SJSA1 (cell line): ENCODE data around the gene CSMD2. TPM values are rescaled to one million over a fixed set of nuclear protein-coding genes. Genes with fewer than 3 reads are reported as not detected.
"Not testable (repeated sequence)": the region's sequence is repeated elsewhere in the genome, so short reads cannot be mapped to it uniquely, and the experiment has no call there.

ENCODE experiments used
- DNase-seq, 2 experiments: peaks; one replicate each; pipeline ENCODE4 v3.0.0-alpha.2; 2015 to 2020; ENCODE audit warnings: low spot score in 2 of 2, low read depth in 1 of 2
- H3K27ac ChIP-seq: fragments of 250-450 bp; sonication (Bioruptor Pico); 2 replicates; pipeline ENCODE4 v1.5.1; 2020; ENCODE audit warnings: mild to moderate bottlenecking, moderate library complexity
- H3K27me3 ChIP-seq: fragments of 250-450 bp; sonication (Bioruptor Pico); replicated peaks from 2 replicates; pipeline ENCODE4 v1.5.1; 2020; ENCODE audit warnings: mild to moderate bottlenecking, moderate library complexity
- H3K36me3 ChIP-seq: fragments of 250-450 bp; sonication (Bioruptor Pico); 2 replicates; pipeline ENCODE4 v1.5.1; 2020; ENCODE audit warnings: mild to moderate bottlenecking
- H3K4me1 ChIP-seq: fragments of 250-450 bp; sonication (Bioruptor Pico); replicated peaks from 2 replicates; pipeline ENCODE4 v1.6.1; 2021; ENCODE audit warnings: mild to moderate bottlenecking
- H3K4me3 ChIP-seq: fragments of 250-450 bp; sonication (Bioruptor Pico); 2 replicates; pipeline ENCODE4 v1.5.1; 2020; ENCODE audit warnings: mild to moderate bottlenecking
- H3K9me3 ChIP-seq: fragments of 250-450 bp; sonication (Bioruptor Pico); replicated peaks from 2 replicates; pipeline ENCODE4 v1.5.1; 2020; ENCODE audit warnings: mild to moderate bottlenecking
- total RNA-seq: library from RNA; depleted of rRNA; stranded (reverse); fragments of >200 nt; shearing (Covaris generic); gene quantifications from 2 replicates; pipeline ENCODE4 v1.2.3, GENCODE V29; 2014; rRNA removed

Gene CSMD2
- 0.60 and 0.87 TPM in 2 replicates for total RNA-seq

GRCh38 chr1:34164771-34165391 lies at the start of gene CSMD2:
Gene CSMD2 (minus strand): TSS chr1:34165230. CDS start chr1:34165097, 133 bp downstream.
- Histone ChIP-seq H3K4me1 (peaks cover 32% of the 10 kb centered on the region), H3K27ac (no peak within 1 kb of the TSS), H3K36me3 (no peaks in the 10 kb centered on the region), H3K4me3 (peak within 1 kb of the TSS; percentile 44), H3K9me3 (no peaks in the 10 kb centered on the region), H3K27me3 (peaks cover 51% of the 10 kb centered on the region)
- DNase-seq: peak in 1 of 2 experiments; percentile 14

GRCh38 chr1:34213956-34214355 lies 48.9 kb upstream of the CSMD2 start:
- no peaks in the 10 kb centered on the region for H3K27me3 ChIP-seq
- no peaks in the 10 kb centered on the region for H3K4me1 ChIP-seq
- no peak for DNase-seq
- no peak overlapping the region for H3K27ac ChIP-seq
- no peaks in the 10 kb centered on the region for H3K36me3 ChIP-seq
- no peaks in the 10 kb centered on the region for H3K9me3 ChIP-seq
- H3K4me3 ChIP-seq: no peak overlapping the region

DNA sequence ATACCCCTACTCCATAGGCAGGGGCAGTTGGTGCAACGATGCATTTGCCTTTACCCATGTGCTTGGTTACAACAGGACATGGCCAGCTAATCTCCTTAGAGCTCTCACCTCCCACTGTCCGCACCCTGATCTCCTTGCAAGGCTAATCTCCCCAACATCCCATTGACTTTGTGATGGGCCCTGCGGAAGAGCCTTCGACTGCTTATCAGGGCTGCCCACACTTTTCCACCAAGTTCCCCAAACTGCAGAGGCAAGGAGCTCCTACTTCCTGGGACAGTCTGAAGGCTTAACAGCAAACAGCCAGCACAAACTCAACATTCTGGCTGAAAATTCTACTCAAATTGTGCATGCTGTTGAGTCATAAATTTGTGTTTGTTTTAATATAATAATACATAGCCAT lies 47.6 kb upstream of the CSMD2 start:
- Histone ChIP-seq H3K9me3 (no peaks in the 10 kb centered on the region), H3K27me3 (no peaks in the 10 kb centered on the region), H3K4me3 (no peak overlapping the region), H3K36me3 (no peaks in the 10 kb centered on the region), H3K4me1 (no peaks in the 10 kb centered on the region), H3K27ac (no peak overlapping the region)
- no peak for DNase-seq

- no peaks in the 10 kb centered on the region for H3K27me3 ChIP-seq
- H3K4me1 ChIP-seq: peaks cover 5% of the 10 kb centered on the region; the same call in 1 of the 2 replicates
- H3K27ac ChIP-seq: no peak overlapping the region
- no peaks in the 10 kb centered on the region for H3K36me3 ChIP-seq
- H3K4me3 ChIP-seq: no peak overlapping the region
- no peaks in the 10 kb centered on the region for H3K9me3 ChIP-seq
- peak in 1 of 2 experiments; percentile 14 for DNase-seq
Measured at GRCh38 chr1:34199927-34200326, 34.9 kb upstream of the CSMD2 start.

GRCh38 chr1:34192621-34193020 lies 27.6 kb upstream of the CSMD2 start:
- no peak overlapping the region for H3K27ac ChIP-seq
- DNase-seq: no peak
- H3K36me3 ChIP-seq: no peaks in the 10 kb centered on the region
- no peaks in the 10 kb centered on the region for H3K27me3 ChIP-seq
- H3K9me3 ChIP-seq: no peaks in the 10 kb centered on the region
- H3K4me3 ChIP-seq: no peak overlapping the region
- H3K4me1 ChIP-seq: no peaks in the 10 kb centered on the region

GRCh38 chr1:34190692-34191091 lies 25.7 kb upstream of the CSMD2 start:
- no peaks in the 10 kb centered on the region for H3K4me1 ChIP-seq
- H3K27ac ChIP-seq: no peak overlapping the region
- no peaks in the 10 kb centered on the region for H3K36me3 ChIP-seq
- H3K27me3 ChIP-seq: no peaks in the 10 kb centered on the region
- no peaks in the 10 kb centered on the region for H3K9me3 ChIP-seq
- no peak overlapping the region for H3K4me3 ChIP-seq
- no peak for DNase-seq

DNA sequence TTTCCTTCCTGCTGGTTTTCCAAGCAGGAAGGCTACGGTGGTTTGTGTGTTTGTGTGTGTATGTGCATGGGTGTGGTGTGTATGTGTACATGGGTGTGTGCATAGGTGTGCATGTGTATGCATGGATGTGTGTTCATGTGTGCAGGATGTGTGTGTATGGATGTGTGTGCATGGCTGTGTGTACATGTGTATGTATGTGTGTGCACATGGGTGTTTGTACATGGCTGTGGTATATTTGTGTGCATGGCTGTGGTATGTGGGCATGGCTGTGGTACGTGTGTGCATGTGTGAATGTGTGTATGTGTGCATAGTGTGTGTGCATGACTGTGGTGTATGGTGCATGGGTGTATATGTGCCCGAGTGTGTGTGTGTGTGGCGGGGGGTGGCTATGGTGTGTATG lies 24.0 kb upstream of the CSMD2 start:
- no peaks in the 10 kb centered on the region for H3K4me1 ChIP-seq
- no peak for DNase-seq

DNA sequence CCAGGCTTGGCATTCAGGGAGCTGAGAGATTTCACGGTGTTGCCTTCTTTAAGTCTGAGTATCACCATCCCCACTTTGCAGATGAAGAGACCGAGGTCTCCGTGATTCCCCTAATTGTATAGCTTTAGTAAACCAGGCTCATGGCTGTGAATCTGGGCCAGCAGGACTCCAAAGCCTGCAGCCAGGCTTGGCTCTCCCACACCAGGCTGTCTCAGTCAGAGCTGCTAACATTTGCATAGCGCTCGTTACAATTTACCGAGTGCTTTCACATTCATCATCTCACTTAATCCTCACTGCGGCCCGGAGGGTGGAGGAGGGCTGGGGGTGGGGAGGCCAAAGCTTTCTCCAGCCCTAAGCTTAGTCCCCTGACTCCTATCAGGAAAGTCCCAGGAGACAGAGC lies 23.4 kb upstream of the CSMD2 start:
- no peaks in the 10 kb centered on the region for H3K36me3 ChIP-seq
- H3K4me3 ChIP-seq: no peak overlapping the region
- no peak for DNase-seq
- no peak overlapping the region for H3K27ac ChIP-seq
- H3K4me1 ChIP-seq: no peaks in the 10 kb centered on the region
- H3K9me3 ChIP-seq: no peaks in the 10 kb centered on the region
- H3K27me3 ChIP-seq: no peaks in the 10 kb centered on the region

More for the DNA sequence above, 24.0 kb upstream of the CSMD2 start:
- Histone ChIP-seq H3K27ac (no peak overlapping the region), H3K9me3 (no peaks in the 10 kb centered on the region), H3K36me3 (no peaks in the 10 kb centered on the region), H3K4me3 (no peak overlapping the region), H3K27me3 (no peaks in the 10 kb centered on the region)

GRCh38 chr1:34186741-34187494 lies 21.9 kb upstream of the CSMD2 start:
- Histone ChIP-seq H3K36me3 (no peaks in the 10 kb centered on the region), H3K27me3 (no peaks in the 10 kb centered on the region), H3K27ac (no peak overlapping the region), H3K9me3 (no peaks in the 10 kb centered on the region), H3K4me3 (no peak overlapping the region), H3K4me1 (no peaks in the 10 kb centered on the region)
- no peak for DNase-seq

- not testable (repeated sequence) for H3K4me1 ChIP-seq, H3K27me3 ChIP-seq, H3K9me3 ChIP-seq, H3K36me3 ChIP-seq, DNase-seq, H3K27ac ChIP-seq, H3K4me3 ChIP-seq
Measured at GRCh38 chr1:34183381-34183780, 18.4 kb upstream of the CSMD2 start.

DNA sequence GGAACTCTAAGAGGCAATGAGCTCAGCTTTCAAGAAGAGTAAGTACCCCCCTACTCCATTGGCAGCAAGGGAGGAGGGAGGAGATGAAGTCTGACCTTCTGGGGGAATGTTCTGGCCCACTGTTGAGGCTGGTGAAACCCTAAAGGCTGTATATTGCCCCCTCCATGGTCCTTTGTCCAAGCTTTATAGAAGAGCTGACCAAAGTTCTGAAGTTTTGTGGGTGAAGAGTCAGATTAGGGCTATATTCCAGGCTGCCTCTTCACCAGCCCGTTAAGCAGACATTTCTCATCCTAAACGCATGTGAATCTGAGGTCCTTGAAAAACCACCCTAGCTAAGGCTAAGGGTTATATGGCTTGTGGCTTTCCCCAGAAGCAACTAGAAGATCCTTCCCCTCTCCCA lies 13.0 kb upstream of the CSMD2 start:
- no peak for DNase-seq
- no peaks in the 10 kb centered on the region for H3K4me1 ChIP-seq
- H3K9me3 ChIP-seq: no peaks in the 10 kb centered on the region
- H3K36me3 ChIP-seq: no peaks in the 10 kb centered on the region
- no peak overlapping the region for H3K4me3 ChIP-seq
- 0 out of 2 replicates have a peak, but pooled peaks cover 4% of the 10 kb centered on the region for H3K27me3 ChIP-seq
- no peak overlapping the region for H3K27ac ChIP-seq

DNA sequence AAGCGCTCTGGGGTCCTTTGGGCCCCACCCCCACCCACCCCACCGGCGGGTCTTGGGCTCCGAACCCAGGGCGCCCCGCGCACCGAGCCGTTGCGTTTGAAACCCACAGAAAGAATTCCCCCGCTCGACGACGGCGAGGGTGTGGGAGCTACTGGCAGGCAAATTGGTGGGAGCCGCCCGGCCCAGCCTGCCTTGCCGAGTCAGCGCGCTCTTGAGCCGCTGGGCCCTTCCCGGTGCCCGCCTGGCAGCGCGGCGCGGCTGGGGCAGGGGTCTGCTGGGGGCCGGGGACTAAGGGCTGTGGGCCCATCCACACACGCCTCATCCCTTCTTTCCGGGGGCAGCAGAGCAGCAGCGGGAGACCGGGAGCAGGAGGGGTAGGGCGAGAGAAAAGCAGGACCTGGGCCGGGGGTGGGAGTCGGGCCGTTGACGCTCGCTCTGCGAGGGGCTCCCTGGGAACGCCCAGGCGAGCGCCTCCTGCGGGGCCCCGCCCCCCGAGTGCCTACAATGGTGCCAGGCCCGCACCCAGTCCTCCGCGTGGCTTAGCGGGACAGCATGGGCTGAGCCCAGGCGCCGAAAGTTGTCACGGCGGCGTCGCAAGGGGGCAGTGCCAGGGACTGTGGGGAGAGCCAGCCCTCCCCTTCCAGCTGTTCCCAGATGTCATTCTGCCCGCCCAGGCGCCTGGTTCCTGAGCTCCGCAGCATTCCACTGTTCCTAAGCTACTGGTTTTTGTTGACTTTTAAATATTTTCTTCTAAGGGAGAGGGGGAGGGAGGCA lies 12.0 kb upstream of the CSMD2 start, which contains the start of gene C1orf94:
Gene C1orf94 (plus strand): TSS at position 78 of the 774 bp plus-strand sequence. CDS start 883 bp downstream, outside the sequence.
- Histone ChIP-seq H3K9me3 (no peaks in the 10 kb centered on the region), H3K27me3 (0 out of 2 replicates have a peak, but pooled peaks cover 4% of the 10 kb centered on the region), H3K4me3 (no peak within 1 kb of the TSS), H3K27ac (no peak within 1 kb of the TSS), H3K4me1 (no peaks in the 10 kb centered on the region), H3K36me3 (no peaks in the 10 kb centered on the region)
- no peak for DNase-seq

- H3K4me1 ChIP-seq: no peaks in the 10 kb centered on the region
- H3K4me3 ChIP-seq: no peak overlapping the region
- no peaks in the 10 kb centered on the region for H3K9me3 ChIP-seq
- peaks cover 4% of the 10 kb centered on the region; the same call in 1 of the 2 replicates for H3K27me3 ChIP-seq
- H3K36me3 ChIP-seq: no peaks in the 10 kb centered on the region
- no peak overlapping the region for H3K27ac ChIP-seq
- no peak for DNase-seq
Measured at GRCh38 chr1:34175744-34176143, 10.7 kb upstream of the CSMD2 start.
